Activated gamma-delta T cell treated with Interleukin-2 at 50 U/mL for 16 hours (primary cell): ENCODE measurements around the gene AKAP17A.
"Not testable (repeated sequence)": the region's sequence is repeated elsewhere in the genome, so short reads cannot be mapped to it uniquely, and the experiment has no call there.

Source experiments
- DNase-seq: peaks from one replicate; pipeline ENCODE4 v3.0.0-alpha.2; 2020

The AKAP17A gene

GRCh38 chrX:1609311-1609710 lies 17.9 kb downstream of the AKAP17A start:
- no peak for DNase-seq

GRCh38 chrX:1609762-1610161 lies 18.4 kb downstream of the AKAP17A start:
- DNase-seq = no peak

- no peak for DNase-seq
Measured at GRCh38 chrX:1610166-1610565, 18.8 kb downstream of the AKAP17A start.

GRCh38 chrX:1610736-1611135 lies 19.3 kb downstream of the AKAP17A start:
- no peak for DNase-seq

- DNase-seq = no peak
Measured at GRCh38 chrX:1612641-1613286, 21.4 kb downstream of the AKAP17A start.

- DNase-seq = no peak
Measured at GRCh38 chrX:1614927-1615326, 23.5 kb downstream of the AKAP17A start, which contains the start of gene ASMT. Gene ASMT (plus strand): TSS chrX:1615059. CDS start chrX:1615200, 141 bp downstream.

- no peak for DNase-seq
Measured at GRCh38 chrX:1618689-1619088, 27.3 kb downstream of the AKAP17A start.

- DNase-seq = no peak
Measured at GRCh38 chrX:1623691-1624090, 32.3 kb downstream of the AKAP17A start.

GRCh38 chrX:1624158-1624860 lies 32.9 kb downstream of the AKAP17A start:
- not testable (repeated sequence) for DNase-seq

- not testable (repeated sequence) for DNase-seq
Measured at GRCh38 chrX:1624861-1625215, 33.4 kb downstream of the AKAP17A start.

- no peak for DNase-seq
Measured at GRCh38 chrX:1629244-1629643, 37.8 kb downstream of the AKAP17A start.

- DNase-seq = no peak
Measured at GRCh38 chrX:1646009-1646408, 54.6 kb downstream of the AKAP17A start.

GRCh38 chrX:1649621-1650020 lies 58.2 kb downstream of the AKAP17A start:
- DNase-seq = no peak
